Trophoblast cell (in vitro differentiated cells and primary cell): ENCODE results near the gene EIF2S1.
"Not testable (repeated sequence)": the region's sequence is repeated elsewhere in the genome, so short reads cannot be mapped to it uniquely, and the experiment has no call there.

Source experiments
- DNase-seq, 2 donors: peaks; one replicate each; pipeline ENCODE4 v3.0.0-alpha.2; 2016
- H2AFZ ChIP-seq: 2 replicates; pipeline ENCODE4 v1.6.1; 2013; ENCODE audit warnings: low read length, moderate library complexity, mild to moderate bottlenecking; ENCODE audit not compliant: insufficient read depth, poor library complexity
- H2AK5ac ChIP-seq: 2 replicates; pipeline ENCODE4 v1.6.1; 2013; ENCODE audit warnings: mild to moderate bottlenecking, low read length
- H2BK120ac ChIP-seq: 2 replicates; pipeline ENCODE4 v1.6.1; 2013; ENCODE audit warnings: low read length, mild to moderate bottlenecking, moderate library complexity; ENCODE audit not compliant: insufficient read depth, poor library complexity
- H2BK12ac ChIP-seq: 2 replicates; pipeline ENCODE4 v1.6.1; 2013; ENCODE audit warnings: mild to moderate bottlenecking, low read length, moderate library complexity
- H2BK5ac ChIP-seq: 2 replicates; pipeline ENCODE4 v1.6.1; 2013; ENCODE audit warnings: low read length, low read depth, moderate library complexity, mild to moderate bottlenecking; ENCODE audit not compliant: poor library complexity
- H3K14ac ChIP-seq: 2 replicates; pipeline ENCODE4 v1.6.1; 2013; ENCODE audit warnings: mild to moderate bottlenecking, low read length
- H3K18ac ChIP-seq: 2 replicates; pipeline ENCODE4 v1.6.1; 2013; ENCODE audit warnings: mild to moderate bottlenecking, low read length
- H3K23ac ChIP-seq: 2 replicates; pipeline ENCODE4 v1.6.1; 2013; ENCODE audit warnings: low read length
- H3K27ac ChIP-seq: 2 replicates; pipeline ENCODE4 v1.5.1; 2013; ENCODE audit warnings: low read depth, mild to moderate bottlenecking, inconsistent platforms, low read length, moderate library complexity
- H3K27me3 ChIP-seq: 2 replicates; pipeline ENCODE4 v1.6.1; 2013; ENCODE audit warnings: inconsistent platforms, mild to moderate bottlenecking, low read length, moderate library complexity; ENCODE audit not compliant: insufficient read depth
- H3K36me3 ChIP-seq, 2 experiments: 1 replicate in 1 of 2; 2 replicates in 1 of 2; pipeline ENCODE4 v1.6.1; 2013; ENCODE audit warnings: low read length in 2 of 2, mild to moderate bottlenecking in 2 of 2, moderate library complexity in 1 of 2; ENCODE audit not compliant: insufficient read depth in 2 of 2, control insufficient read depth in 1 of 2
- H3K4ac ChIP-seq: 2 replicates; pipeline ENCODE4 v1.6.1; 2013; ENCODE audit warnings: low read depth, mild to moderate bottlenecking, low read length, moderate library complexity
- H3K4me1 ChIP-seq, 2 experiments: 1 replicate in 1 of 2; 2 replicates in 1 of 2; pipeline ENCODE4 v1.6.1; 2013; ENCODE audit warnings: low read length in 2 of 2, mild to moderate bottlenecking in 2 of 2, moderate library complexity in 1 of 2; ENCODE audit not compliant: insufficient read depth in 2 of 2, control insufficient read depth in 1 of 2
- H3K4me2 ChIP-seq: 2 replicates; pipeline ENCODE4 v1.6.1; 2013; ENCODE audit warnings: inconsistent platforms, mild to moderate bottlenecking, low read length, moderate library complexity
- H3K4me3 ChIP-seq: 2 replicates; pipeline ENCODE4 v1.5.1; 2013; ENCODE audit warnings: mild to moderate bottlenecking, low read depth, low read length, inconsistent platforms
- H3K79me1 ChIP-seq: one replicate; pipeline ENCODE4 v1.6.1; 2013; ENCODE audit warnings: low read length
- H3K79me2 ChIP-seq: 2 replicates; pipeline ENCODE4 v1.6.1; 2013; ENCODE audit warnings: low read length, mild to moderate bottlenecking; ENCODE audit not compliant: control insufficient read depth, insufficient read depth, poor library complexity
- H3K9ac ChIP-seq: 2 replicates; pipeline ENCODE4 v1.6.1; 2013; ENCODE audit warnings: mild to moderate bottlenecking, low read length
- H3K9me3 ChIP-seq: 2 replicates; pipeline ENCODE4 v1.6.1; 2013; ENCODE audit warnings: low read depth, mild to moderate bottlenecking, control low read depth, inconsistent platforms, low read length; ENCODE audit not compliant: insufficient read depth
- H4K12ac ChIP-seq: 2 replicates; pipeline ENCODE4 v1.6.1; 2013; ENCODE audit warnings: low read depth, mild to moderate bottlenecking, low read length, moderate library complexity
- H4K8ac ChIP-seq: 2 replicates; pipeline ENCODE4 v1.6.1; 2013; ENCODE audit warnings: low read depth, mild to moderate bottlenecking, low read length, moderate library complexity
- H4K91ac ChIP-seq: one replicate; pipeline ENCODE4 v1.6.1; 2013; ENCODE audit warnings: low read depth, mild to moderate bottlenecking, low read length, moderate library complexity
- WGBS: extraction: QIAGEN DNeasy Blood & Tissue Kit; methylation state at CpG from one replicate; pipeline ENCODE4 v1.1.7; 2013; ENCODE audit warnings: missing lambda C conversion rate; ENCODE audit not compliant: insufficient read length, insufficient coverage; ENCODE audit errors: extremely low coverage; 5-methylcytosine and 5-hydroxymethylcytosine counted together

EIF2S1 gene

GRCh38 chr14:67335781-67336180, 24.3 kb upstream of the EIF2S1 start:
- no CpG with 5 or more reads among the region's 2 CpGs for WGBS
- Histone ChIP-seq H3K4me3 (no peak overlapping the region), H3K4me1 (no peaks in the 10 kb centered on the region), H3K4ac (no peak overlapping the region), H3K27me3 (no peaks in the 10 kb centered on the region), H3K79me2 (no peaks in the 10 kb centered on the region), H3K27ac (no peak overlapping the region), H3K9me3 (no peaks in the 10 kb centered on the region), H3K23ac (no peak overlapping the region), H3K4me2 (no peak overlapping the region), H4K91ac (no peak overlapping the region), H2BK5ac (no peak overlapping the region), H2AFZ (no peak overlapping the region), H3K9ac (no peak overlapping the region), H2AK5ac (no peak overlapping the region), H4K8ac (no peak overlapping the region), H4K12ac (no peak overlapping the region), H2BK12ac (no peak overlapping the region), H3K79me1 (no peaks in the 10 kb centered on the region), H3K14ac (no peak overlapping the region), H3K36me3 (peaks cover 13 to 26% of the 10 kb centered on the region in 2 experiments), H2BK120ac (no peak overlapping the region), H3K18ac (no peak overlapping the region)
- DNase-seq, result peak in 1 of 2 donors; percentile 42

- H3K9ac ChIP-seq, H3K27ac ChIP-seq, H3K9me3 ChIP-seq, H4K8ac ChIP-seq, H3K23ac ChIP-seq, DNase-seq, H2BK5ac ChIP-seq, H3K4me3 ChIP-seq, H3K4ac ChIP-seq, H3K18ac ChIP-seq, H2BK120ac ChIP-seq, H3K79me2 ChIP-seq, H3K27me3 ChIP-seq, H3K79me1 ChIP-seq, H4K12ac ChIP-seq, H2AK5ac ChIP-seq, H3K14ac ChIP-seq, H3K4me1 ChIP-seq, H2BK12ac ChIP-seq, H2AFZ ChIP-seq, H4K91ac ChIP-seq, H3K4me2 ChIP-seq: not testable (repeated sequence)
- H3K36me3 ChIP-seq, result peaks cover 28 to 34% of the 10 kb centered on the region in 2 experiments
- no CpG with 5 or more reads among the region's 31 CpGs for WGBS
These were observed 18.9 kb upstream of the EIF2S1 start for GRCh38 chr14:67341231-67341630.

- H3K18ac ChIP-seq, result no peak overlapping the region
- no peak overlapping the region for H3K4me3 ChIP-seq
- H3K27ac ChIP-seq, result no peak overlapping the region
- peaks cover 39 to 40% of the 10 kb centered on the region in 2 experiments for H3K36me3 ChIP-seq
- no peak overlapping the region for H3K4ac ChIP-seq
- no peaks in the 10 kb centered on the region for H3K79me1 ChIP-seq
- no peak overlapping the region for H4K12ac ChIP-seq
- no peaks in the 10 kb centered on the region for H3K27me3 ChIP-seq
- H2AFZ ChIP-seq, result no peak overlapping the region
- H4K91ac ChIP-seq, result no peak overlapping the region
- H2AK5ac ChIP-seq, result no peak overlapping the region
- no peak overlapping the region for H3K4me2 ChIP-seq
- DNase-seq, result no peak
- no peak overlapping the region for H4K8ac ChIP-seq
- H3K4me1 ChIP-seq, result no peaks in the 10 kb centered on the region
- H2BK12ac ChIP-seq, result no peak overlapping the region
- H3K9me3 ChIP-seq, result no peaks in the 10 kb centered on the region
- H3K23ac ChIP-seq, result no peak overlapping the region
- WGBS, result no CpG with 5 or more reads among the region's 4 CpGs
- no peak overlapping the region for H3K14ac ChIP-seq
- H3K79me2 ChIP-seq, result no peaks in the 10 kb centered on the region
- H3K9ac ChIP-seq, result no peak overlapping the region
- no peak overlapping the region for H2BK120ac ChIP-seq
- H2BK5ac ChIP-seq, result no peak overlapping the region
These were observed 16.4 kb upstream of the EIF2S1 start for GRCh38 chr14:67343601-67344230.

- no peak overlapping the region for H3K14ac ChIP-seq
- H2BK12ac ChIP-seq, result no peak overlapping the region
- no peaks in the 10 kb centered on the region for H3K4me1 ChIP-seq
- no peak overlapping the region for H4K91ac ChIP-seq
- H4K12ac ChIP-seq, result no peak overlapping the region
- H2AK5ac ChIP-seq, result no peak overlapping the region
- H3K4ac ChIP-seq, result no peak overlapping the region
- DNase-seq, result no peak
- H3K27me3 ChIP-seq, result no peaks in the 10 kb centered on the region
- no peak overlapping the region for H2AFZ ChIP-seq
- H2BK5ac ChIP-seq, result no peak overlapping the region
- H3K79me1 ChIP-seq, result no peaks in the 10 kb centered on the region
- no peak overlapping the region for H3K4me2 ChIP-seq
- H3K27ac ChIP-seq, result no peak overlapping the region
- no peaks in the 10 kb centered on the region for H3K79me2 ChIP-seq
- no peaks in the 10 kb centered on the region for H3K9me3 ChIP-seq
- H3K36me3 ChIP-seq, result peaks cover 38 to 40% of the 10 kb centered on the region in 2 experiments
- H3K4me3 ChIP-seq, result no peak overlapping the region
- H2BK120ac ChIP-seq, result no peak overlapping the region
- no peak overlapping the region for H3K18ac ChIP-seq
- no peak overlapping the region for H3K9ac ChIP-seq
- no peak overlapping the region for H4K8ac ChIP-seq
- H3K23ac ChIP-seq, result no peak overlapping the region
These were observed 14.5 kb upstream of the EIF2S1 start for GRCh38 chr14:67345583-67345982.
